H9 (cell line): Measurements from ENCODE around the gene JAG1. TPM values are rescaled to one million over a fixed set of nuclear protein-coding genes. Genes with fewer than 3 reads are reported as not detected.
A peak's percentile ranks its signal among the peaks of the same experiment; 100 is the strongest.
"Not testable (repeated sequence)": the region's sequence is repeated elsewhere in the genome, so short reads cannot be mapped to it uniquely, and the experiment has no call there.

Experiments
- DNase-seq: peaks from one replicate; pipeline ENCODE4 v3.0.0-alpha.2; 2017
- H2AFZ ChIP-seq: one replicate; pipeline ENCODE4 v1.6.1; 2013; ENCODE audit warnings: mild to moderate bottlenecking, low read length, control low read depth, moderate library complexity
- H2AK5ac ChIP-seq: 2 replicates; pipeline ENCODE4 v1.6.1; 2013; ENCODE audit warnings: low read length, control low read depth, mixed read lengths; ENCODE audit not compliant: insufficient read length
- H2BK120ac ChIP-seq: one replicate; pipeline ENCODE4 v1.6.1; 2013; ENCODE audit warnings: low read depth, mild to moderate bottlenecking, low read length, control low read depth, inconsistent platforms; ENCODE audit not compliant: poor library complexity, severe bottlenecking
- H2BK12ac ChIP-seq: 2 replicates; pipeline ENCODE4 v1.6.1; 2013; ENCODE audit warnings: low read length, control low read depth, mixed read lengths, low read depth; ENCODE audit not compliant: insufficient read length
- H2BK15ac ChIP-seq: 2 replicates; pipeline ENCODE4 v1.6.1; 2013; ENCODE audit warnings: low read depth, low read length, control low read depth
- H2BK20ac ChIP-seq: one replicate; pipeline ENCODE4 v1.6.1; 2013; ENCODE audit warnings: low read depth, mild to moderate bottlenecking, low read length, control low read depth, inconsistent platforms; ENCODE audit not compliant: poor library complexity, severe bottlenecking
- H2BK5ac ChIP-seq: 2 replicates; pipeline ENCODE4 v1.6.1; 2013; ENCODE audit warnings: low read length, control low read depth, mixed read lengths; ENCODE audit not compliant: insufficient read length
- H3K14ac ChIP-seq: 2 replicates; pipeline ENCODE4 v1.6.1; 2013; ENCODE audit warnings: low read length, control low read depth; ENCODE audit not compliant: insufficient read depth
- H3K18ac ChIP-seq: 2 replicates; pipeline ENCODE4 v1.6.1; 2013; ENCODE audit warnings: low read depth, mild to moderate bottlenecking, mixed read lengths, low read length, control low read depth; ENCODE audit not compliant: insufficient read length
- H3K23ac ChIP-seq: 2 replicates; pipeline ENCODE4 v1.6.1; 2013; ENCODE audit warnings: low read length, control low read depth, mixed read lengths, low read depth; ENCODE audit not compliant: insufficient read length
- H3K23me2 ChIP-seq: 2 replicates; pipeline ENCODE4 v1.6.1; 2013; ENCODE audit warnings: low read depth, mild to moderate bottlenecking, mixed read lengths, low read length, control low read depth; ENCODE audit not compliant: insufficient read length, poor library complexity, severe bottlenecking
- H3K27ac ChIP-seq: 2 replicates; pipeline ENCODE4 v1.5.1; 2013; ENCODE audit warnings: low read length, control low read depth, mixed read lengths, low read depth; ENCODE audit not compliant: insufficient read length
- H3K27me3 ChIP-seq: 2 replicates; pipeline ENCODE4 v1.6.1; 2013; ENCODE audit warnings: low read length, control low read depth, inconsistent platforms; ENCODE audit not compliant: insufficient read depth
- H3K4ac ChIP-seq: 2 replicates; pipeline ENCODE4 v1.6.1; 2013; ENCODE audit warnings: low read depth, mild to moderate bottlenecking, control low read depth, inconsistent platforms, low read length, moderate library complexity
- H3K4me1 ChIP-seq: 2 replicates; pipeline ENCODE4 v1.6.1; 2013; ENCODE audit warnings: low read length, control low read depth, inconsistent platforms; ENCODE audit not compliant: insufficient read depth
- H3K4me2 ChIP-seq: 2 replicates; pipeline ENCODE4 v1.6.1; 2013; ENCODE audit warnings: low read length, control low read depth, mixed read lengths; ENCODE audit not compliant: insufficient read length, insufficient read depth
- H3K56ac ChIP-seq: 2 replicates; pipeline ENCODE4 v1.6.1; 2013; ENCODE audit warnings: low read depth, mild to moderate bottlenecking, mixed read lengths, low read length, control low read depth; ENCODE audit not compliant: insufficient read length
- H3K79me1 ChIP-seq: 2 replicates; pipeline ENCODE4 v1.6.1; 2013; ENCODE audit warnings: low read depth, mild to moderate bottlenecking, moderate library complexity, low read length, control low read depth, inconsistent platforms; ENCODE audit not compliant: insufficient read depth, poor library complexity, severe bottlenecking
- H3K79me2 ChIP-seq: 2 replicates; pipeline ENCODE4 v1.6.1; 2013; ENCODE audit warnings: low read length, control low read depth, inconsistent platforms; ENCODE audit not compliant: insufficient read depth
- H3K9ac ChIP-seq: 2 replicates; pipeline ENCODE4 v1.6.1; 2013; ENCODE audit warnings: low read length, control low read depth, mixed read lengths; ENCODE audit not compliant: insufficient read length; ENCODE audit errors: extremely low read depth
- H3K9me3 ChIP-seq: one replicate; pipeline ENCODE4 v1.6.1; 2013; ENCODE audit warnings: low read depth, low read length, inconsistent platforms; ENCODE audit not compliant: control insufficient read depth
- H3T11ph ChIP-seq: one replicate; pipeline ENCODE4 v1.6.1; 2013; ENCODE audit warnings: mild to moderate bottlenecking, low read length, control low read depth, inconsistent platforms
- H4K20me1 ChIP-seq: one replicate; pipeline ENCODE4 v1.6.1; 2013; ENCODE audit not compliant: control insufficient read depth, insufficient read length, insufficient read depth
- H4K5ac ChIP-seq: 2 replicates; pipeline ENCODE4 v1.6.1; 2013; ENCODE audit warnings: low read depth, mild to moderate bottlenecking, mixed read lengths, low read length, control low read depth; ENCODE audit not compliant: insufficient read length
- H4K8ac ChIP-seq: replicated peaks from 2 replicates; pipeline ENCODE4 v1.6.1; 2013; ENCODE audit warnings: low read length, control low read depth, mixed read lengths, low read depth; ENCODE audit not compliant: insufficient read length
- H4K91ac ChIP-seq: 2 replicates; pipeline ENCODE4 v1.6.1; 2013; ENCODE audit warnings: low read depth, mild to moderate bottlenecking, moderate library complexity, mixed read lengths, low read length, control low read depth; ENCODE audit not compliant: insufficient read length
- H3K27ac Mint-ChIP-seq, 3 experiments: 2 replicates in 2 of 3; 3 replicates in 1 of 3; pipeline ENCODE4 v1.8.0; 2020 to 2021; ENCODE audit warnings: mixed read lengths in 3 of 3, mild to moderate bottlenecking in 1 of 3, moderate library complexity in 1 of 3
- H3K27me3 Mint-ChIP-seq: 2 replicates; pipeline ENCODE4 v1.8.0; 2021; ENCODE audit warnings: low read depth, mild to moderate bottlenecking, moderate library complexity, mixed read lengths
- H3K36me3 Mint-ChIP-seq, 3 experiments: 2 replicates in 2 of 3; 3 replicates in 1 of 3; pipeline ENCODE4 v1.8.0; 2020 to 2021; ENCODE audit warnings: low read depth in 3 of 3, mixed read lengths in 3 of 3; ENCODE audit not compliant: insufficient read depth in 1 of 3
- H3K4me1 Mint-ChIP-seq, 2 experiments: 2 replicates each; pipeline ENCODE4 v1.8.0; 2020; ENCODE audit warnings: mixed read lengths in 2 of 2
- H3K4me3 Mint-ChIP-seq, 2 experiments: 2 replicates in 1 of 2; 3 replicates in 1 of 2; pipeline ENCODE4 v1.8.0; 2020 to 2021; ENCODE audit warnings: mild to moderate bottlenecking in 2 of 2, mixed read lengths in 2 of 2, moderate library complexity in 1 of 2
- H3K9me3 Mint-ChIP-seq, 2 experiments: 2 replicates in 1 of 2; 3 replicates in 1 of 2; pipeline ENCODE4 v1.8.0; 2020; ENCODE audit warnings: mild to moderate bottlenecking in 2 of 2, mixed read lengths in 2 of 2, moderate library complexity in 1 of 2
- WGBS: extraction: QIAGEN DNeasy Blood & Tissue Kit; methylation state at CpG from one replicate; pipeline ENCODE4 v1.1.7; 2013; ENCODE audit warnings: missing lambda C conversion rate, low lambda C conversion rate, mixed read lengths; ENCODE audit not compliant: insufficient read length; ENCODE audit errors: extremely low coverage; 5-methylcytosine and 5-hydroxymethylcytosine counted together
- total RNA-seq: library from RNA; stranded (reverse); gene quantifications from 2 replicates; pipeline ENCODE4 v1.2.1, GENCODE V29; 2021
- TF ChIP-seq, protein P1 (sequence below): fragments of 200-600 bp; sonication (generic); conservative IDR thresholded peaks from 3 replicates; pipeline ENCODE4 v1.8.0; 2021; ENCODE audit warnings: antibody characterized with exemption, mild to moderate bottlenecking

The JAG1 gene
- total RNA-seq, 1 experiment from 2014 or later, result 58.1 TPM

DNA sequence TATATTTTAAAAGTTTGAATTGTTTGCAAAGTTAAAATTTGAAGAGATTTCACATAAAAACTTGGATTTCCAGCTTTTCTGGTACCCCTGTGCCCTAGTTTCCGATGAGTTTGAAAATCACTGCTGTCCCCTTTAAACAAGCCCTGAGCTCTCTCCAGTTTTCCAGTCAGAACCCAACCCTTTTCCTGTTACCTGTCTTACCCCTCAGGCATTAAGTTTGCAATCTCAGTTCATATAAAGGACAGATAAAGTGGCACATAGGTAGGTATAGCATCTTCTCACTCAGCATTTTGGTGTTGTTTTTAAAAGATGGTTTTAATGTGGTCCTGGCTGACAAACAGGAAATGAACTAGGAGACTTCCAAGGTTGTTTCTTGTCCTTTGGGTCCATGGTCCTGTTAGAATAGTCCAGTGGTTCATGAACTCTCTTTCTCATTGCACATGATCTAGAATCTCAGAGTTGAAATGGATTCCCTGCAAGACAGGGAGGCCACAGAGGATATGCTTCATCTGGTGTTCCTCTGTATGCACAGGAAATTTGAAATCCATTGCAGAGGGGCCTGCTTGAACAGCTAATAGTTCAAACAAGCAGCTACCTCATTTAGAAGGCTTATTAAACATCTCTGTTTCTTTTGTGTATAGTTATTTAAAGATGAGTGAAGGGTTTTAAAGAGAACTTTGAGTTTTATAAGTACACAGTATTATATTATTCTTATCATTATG, 82.7 kb downstream of the JAG1 start:
- Histone ChIP-seq H4K20me1 (no peaks in the 10 kb centered on the region), H3K27me3 (no peaks in the 10 kb centered on the region), H3K56ac (no peak overlapping the region), H3K27ac (no peak overlapping the region), H2AK5ac (no peak overlapping the region), H3K9me3 (no peaks in the 10 kb centered on the region), H3K79me1 (no peaks in the 10 kb centered on the region), H2BK5ac (no peak overlapping the region), H3K23me2 (no peaks in the 10 kb centered on the region), H3K18ac (no peak overlapping the region), H3K4me2 (no peak overlapping the region), H3K9ac (no peak overlapping the region), H3K23ac (no peak overlapping the region), H2BK20ac (no peak overlapping the region), H2AFZ (no peak overlapping the region), H4K5ac (no peak overlapping the region), H2BK12ac (no peak overlapping the region), H2BK120ac (no peak overlapping the region), H3T11ph (no peak overlapping the region), H3K79me2 (no peaks in the 10 kb centered on the region), H3K4ac (no peak overlapping the region), H4K91ac (no peak overlapping the region), H3K4me1 (no peaks in the 10 kb centered on the region), H4K8ac (no peak overlapping the region), H3K14ac (no peak overlapping the region), H2BK15ac (no peak overlapping the region)
- WGBS, result no CpG with 5 or more reads among the region's 1 CpG
- H3K36me3 Mint-ChIP-seq, result no peaks in the 10 kb centered on the region; a peak in 1 of 7 replicates
- no peak overlapping the region for H3K4me3 Mint-ChIP-seq
- H3K4me1 Mint-ChIP-seq, result peaks cover 7 to 11% of the 10 kb centered on the region in 2 experiments; a peak in 3 of 4 replicates
- TF ChIP-seq, protein P1, sequence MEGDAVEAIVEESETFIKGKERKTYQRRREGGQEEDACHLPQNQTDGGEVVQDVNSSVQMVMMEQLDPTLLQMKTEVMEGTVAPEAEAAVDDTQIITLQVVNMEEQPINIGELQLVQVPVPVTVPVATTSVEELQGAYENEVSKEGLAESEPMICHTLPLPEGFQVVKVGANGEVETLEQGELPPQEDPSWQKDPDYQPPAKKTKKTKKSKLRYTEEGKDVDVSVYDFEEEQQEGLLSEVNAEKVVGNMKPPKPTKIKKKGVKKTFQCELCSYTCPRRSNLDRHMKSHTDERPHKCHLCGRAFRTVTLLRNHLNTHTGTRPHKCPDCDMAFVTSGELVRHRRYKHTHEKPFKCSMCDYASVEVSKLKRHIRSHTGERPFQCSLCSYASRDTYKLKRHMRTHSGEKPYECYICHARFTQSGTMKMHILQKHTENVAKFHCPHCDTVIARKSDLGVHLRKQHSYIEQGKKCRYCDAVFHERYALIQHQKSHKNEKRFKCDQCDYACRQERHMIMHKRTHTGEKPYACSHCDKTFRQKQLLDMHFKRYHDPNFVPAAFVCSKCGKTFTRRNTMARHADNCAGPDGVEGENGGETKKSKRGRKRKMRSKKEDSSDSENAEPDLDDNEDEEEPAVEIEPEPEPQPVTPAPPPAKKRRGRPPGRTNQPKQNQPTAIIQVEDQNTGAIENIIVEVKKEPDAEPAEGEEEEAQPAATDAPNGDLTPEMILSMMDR, result no peak
- no peaks in the 10 kb centered on the region for H3K27me3 Mint-ChIP-seq
- no peaks in the 10 kb centered on the region for H3K9me3 Mint-ChIP-seq
- H3K27ac Mint-ChIP-seq, result peak overlapping the region in 1 of 3 experiments; percentile 82; a peak in 2 of 7 replicates
- DNase-seq, result no peak

GRCh38 chr20:10590446-10590845, 83.4 kb downstream of the JAG1 start:
- H3K4me2 ChIP-seq, H4K20me1 ChIP-seq, H2BK15ac ChIP-seq, H3K14ac ChIP-seq, H3K27me3 ChIP-seq, H2BK20ac ChIP-seq, H4K91ac ChIP-seq, H3K9me3 Mint-ChIP-seq, H3K23me2 ChIP-seq, H3K56ac ChIP-seq, H3K27ac ChIP-seq, H3K18ac ChIP-seq, H3K4ac ChIP-seq, H3T11ph ChIP-seq, H3K79me1 ChIP-seq, H3K27ac Mint-ChIP-seq, DNase-seq, H3K36me3 Mint-ChIP-seq, H3K4me1 ChIP-seq, H3K9ac ChIP-seq, H3K4me3 Mint-ChIP-seq, H3K23ac ChIP-seq, H2BK5ac ChIP-seq, H2BK12ac ChIP-seq, H2AFZ ChIP-seq, H3K27me3 Mint-ChIP-seq, H3K79me2 ChIP-seq, H4K5ac ChIP-seq, H4K8ac ChIP-seq, H3K9me3 ChIP-seq, H2AK5ac ChIP-seq, H2BK120ac ChIP-seq: not testable (repeated sequence)
- WGBS, result no CpG with 5 or more reads among the region's 10 CpGs
- H3K4me1 Mint-ChIP-seq, result peaks cover 7 to 11% of the 10 kb centered on the region in 2 experiments; a peak in 3 of 4 replicates
